Activated CD8-positive, alpha-beta memory T cell treated with anti-CD3 and anti-CD28 coated beads, Interleukin-2, amount 10 ng/mL, durations not matched to agents 7 days and 5 days (primary cell): ENCODE measurements around the gene TMEM254. TPM values are rescaled to one million over a fixed set of nuclear protein-coding genes. Genes with fewer than 3 reads are reported as not detected.
A peak's percentile ranks its signal among the peaks of the same experiment; 100 is the strongest.
"Not testable (repeated sequence)": the region's sequence is repeated elsewhere in the genome, so short reads cannot be mapped to it uniquely, and the experiment has no call there.

Source experiments
- ATAC-seq: fragments of 150-1000 bp; cut with Tn5 transposase; one replicate; pipeline ENCODE4 v1.10.0; 2021; ENCODE audit warnings: moderate library complexity
- CTCF ChIA-PET: fragments of 350-600 bp; sonication (Branson Sonifier 250); formaldehyde crosslinking; loops from one replicate; lab custom pipeline; 2021; ENCODE audit warnings: antibody characterized with exemption; lab: Charles Lee
- DNase-seq: peaks from one replicate; pipeline ENCODE4 v3.0.0-alpha.2; 2020
- H3K27ac Mint-ChIP-seq: one replicate; pipeline ENCODE4 v1.8.0; 2021; ENCODE audit warnings: mild to moderate bottlenecking, mixed read lengths
- H3K27me3 Mint-ChIP-seq: one replicate; pipeline ENCODE4 v1.8.0; 2021; ENCODE audit warnings: mixed read lengths
- H3K36me3 Mint-ChIP-seq: one replicate; pipeline ENCODE4 v1.8.0; 2021; ENCODE audit warnings: mild to moderate bottlenecking, mixed read lengths
- H3K4me1 Mint-ChIP-seq: one replicate; pipeline ENCODE4 v1.8.0; 2021; ENCODE audit warnings: mixed read lengths
- H3K4me3 Mint-ChIP-seq: one replicate; pipeline ENCODE4 v1.8.0; 2021; ENCODE audit warnings: mild to moderate bottlenecking, moderate library complexity, mixed read lengths
- H3K9me3 Mint-ChIP-seq: one replicate; pipeline ENCODE4 v1.8.0; 2022; ENCODE audit warnings: low read depth, mixed read lengths
- total RNA-seq, 2 experiments: library from RNA; stranded (reverse); gene quantifications; one replicate each; pipeline ENCODE4 v1.2.3, GENCODE V29; 2021

Gene TMEM254
- total RNA-seq, 2 experiments from 2014 or later, result 12.4 to 13.9 TPM

- no peaks in the 10 kb centered on the region for H3K36me3 Mint-ChIP-seq
- H3K4me1 Mint-ChIP-seq, result no peaks in the 10 kb centered on the region
- no peaks in the 10 kb centered on the region for H3K9me3 Mint-ChIP-seq
- CTCF ChIA-PET, result no interaction called here
- peaks cover 31% of the 10 kb centered on the region for H3K27me3 Mint-ChIP-seq
- DNase-seq (no peak), ATAC-seq (no peak)
- no peak overlapping the region for H3K4me3 Mint-ChIP-seq
- no peak overlapping the region for H3K27ac Mint-ChIP-seq
Measured at GRCh38 chr10:80122746-80123145, 44.3 kb downstream of the TMEM254 start.

DNA sequence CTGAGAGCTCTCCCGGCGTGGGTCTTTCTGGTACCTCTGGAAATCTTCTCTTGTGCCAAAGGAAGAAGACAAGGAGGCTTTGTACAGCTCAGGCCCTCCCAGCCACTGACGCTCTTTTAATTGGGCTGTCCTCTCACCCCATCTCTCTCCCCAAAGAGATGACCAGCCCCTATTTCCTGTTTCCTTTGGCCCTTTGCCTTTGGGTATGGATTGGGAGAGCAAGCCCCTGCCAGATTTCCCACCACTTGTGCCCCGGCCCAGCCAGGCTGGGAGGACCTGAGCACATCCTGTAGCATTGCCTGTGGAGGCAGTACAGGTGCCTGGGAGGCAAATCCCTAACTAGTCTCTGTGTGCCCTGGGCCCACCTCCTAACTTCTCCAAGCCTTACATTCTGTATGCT is 48.4 kb downstream of the TMEM254 start:
- H3K4me3 Mint-ChIP-seq, result no peak overlapping the region
- ATAC-seq (no peak), DNase-seq (no peak)
- H3K27me3 Mint-ChIP-seq, result peaks cover 21% of the 10 kb centered on the region
- no peaks in the 10 kb centered on the region for H3K9me3 Mint-ChIP-seq
- no peaks in the 10 kb centered on the region for H3K36me3 Mint-ChIP-seq
- CTCF ChIA-PET, result no interaction called here
- H3K4me1 Mint-ChIP-seq, result no peaks in the 10 kb centered on the region
- no peak overlapping the region for H3K27ac Mint-ChIP-seq

GRCh38 chr10:80131499-80131901 is 53.0 kb downstream of the TMEM254 start:
- DNase-seq, result no peak
- H3K27ac Mint-ChIP-seq, result no peak overlapping the region
- H3K4me3 Mint-ChIP-seq, result no peak overlapping the region
- H3K4me1 Mint-ChIP-seq, result peaks cover 4% of the 10 kb centered on the region
- no peak for ATAC-seq
- H3K9me3 Mint-ChIP-seq, result no peaks in the 10 kb centered on the region
- no peaks in the 10 kb centered on the region for H3K36me3 Mint-ChIP-seq
- CTCF ChIA-PET, result interaction anchor here (0.6 to 2.5 kb wide), 3 partner anchors 15 to 129 kb away, joined by 3 to 10 read pairs (median 3); no protein-coding TSS in a partner anchor
- H3K27me3 Mint-ChIP-seq, result peaks cover 37% of the 10 kb centered on the region

GRCh38 chr10:80132299-80133139 is 54.1 kb downstream of the TMEM254 start, which contains the start of gene PLAC9:
TSS of gene PLAC9 (plus strand) at chr10:80132730. CDS start at chr10:80132763, 33 bp downstream.
- H3K4me3 Mint-ChIP-seq, result no peak within 1 kb of the TSS
- ATAC-seq (peak; percentile 20), DNase-seq (no peak)
- H3K36me3 Mint-ChIP-seq, result no peaks in the 10 kb centered on the region
- H3K4me1 Mint-ChIP-seq, result peaks cover 4% of the 10 kb centered on the region
- CTCF ChIA-PET, result interaction anchor here (1.3 to 2.5 kb wide), 2 partner anchors 74 to 128 kb away, joined by 3 to 10 read pairs; no protein-coding TSS in a partner anchor
- H3K9me3 Mint-ChIP-seq, result no peaks in the 10 kb centered on the region
- peaks cover 37% of the 10 kb centered on the region for H3K27me3 Mint-ChIP-seq
- no peak within 1 kb of the TSS for H3K27ac Mint-ChIP-seq

DNA sequence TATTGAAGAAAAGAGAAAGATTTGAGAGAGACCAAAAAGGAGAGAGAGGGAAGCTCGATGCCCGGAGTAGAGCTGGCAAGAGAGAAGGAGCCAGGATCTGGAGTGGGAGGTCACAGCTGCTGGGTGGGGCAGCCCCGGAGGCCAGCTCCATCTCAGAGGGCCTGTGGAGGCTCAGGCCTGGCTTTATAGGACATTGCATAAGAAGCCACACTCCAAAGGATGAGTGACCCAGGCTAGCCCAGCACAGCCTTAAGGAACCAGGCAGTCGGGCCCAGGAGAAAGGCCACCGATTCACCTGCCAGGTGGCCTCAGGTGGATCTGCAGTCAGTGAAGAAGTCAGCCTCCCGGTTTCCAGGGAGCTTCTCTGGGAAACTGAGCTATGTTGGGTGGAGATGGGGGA is 54.7 kb downstream of the TMEM254 start:
- Mint-ChIP-seq H3K27me3 (peaks cover 37% of the 10 kb centered on the region), H3K36me3 (no peaks in the 10 kb centered on the region), H3K4me1 (peaks cover 4% of the 10 kb centered on the region), H3K27ac (no peak overlapping the region), H3K9me3 (no peaks in the 10 kb centered on the region), H3K4me3 (no peak overlapping the region)
- ATAC-seq (no peak), DNase-seq (no peak)
- CTCF ChIA-PET, result no interaction called here

DNA sequence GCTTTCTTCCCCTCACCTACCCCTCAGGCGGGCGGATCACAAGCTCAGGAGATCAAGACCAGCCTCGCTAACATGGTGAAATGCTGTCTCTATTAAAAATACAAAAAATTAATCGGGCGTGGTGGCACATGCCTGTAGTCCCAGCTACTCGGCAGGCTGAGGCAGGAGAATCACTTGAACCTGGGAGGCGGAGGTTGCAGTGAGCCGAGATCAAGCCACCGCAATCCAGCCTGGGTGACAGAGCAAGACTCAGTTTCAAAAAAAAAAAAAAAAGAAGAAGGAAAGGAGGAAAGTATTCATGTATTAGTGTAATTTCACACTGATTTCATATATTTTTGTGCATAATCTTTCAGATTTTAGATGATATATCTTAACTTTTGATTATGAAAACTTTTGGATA is 55.2 kb downstream of the TMEM254 start:
- not testable (repeated sequence) for ATAC-seq

GRCh38 chr10:80136134-80136571 is 57.7 kb downstream of the TMEM254 start:
- H3K4me3 Mint-ChIP-seq, result no peak overlapping the region
- ATAC-seq (no peak), DNase-seq (no peak)
- CTCF ChIA-PET, result no interaction called here
- H3K27me3 Mint-ChIP-seq, result peaks cover 37% of the 10 kb centered on the region
- H3K27ac Mint-ChIP-seq, result no peak overlapping the region
- H3K4me1 Mint-ChIP-seq, result peaks cover 4% of the 10 kb centered on the region
- H3K36me3 Mint-ChIP-seq, result no peaks in the 10 kb centered on the region
- H3K9me3 Mint-ChIP-seq, result no peaks in the 10 kb centered on the region

More for the DNA sequence above, 55.2 kb downstream of the TMEM254 start:
- H3K27me3 Mint-ChIP-seq, result peaks cover 37% of the 10 kb centered on the region
- H3K36me3 Mint-ChIP-seq, H3K4me3 Mint-ChIP-seq, H3K9me3 Mint-ChIP-seq, H3K27ac Mint-ChIP-seq, CTCF ChIA-PET, H3K4me1 Mint-ChIP-seq, DNase-seq: not testable (repeated sequence)

GRCh38 chr10:80137031-80137862 is 58.8 kb downstream of the TMEM254 start:
- H3K9me3 Mint-ChIP-seq, result no peaks in the 10 kb centered on the region
- H3K36me3 Mint-ChIP-seq, result no peaks in the 10 kb centered on the region
- CTCF ChIA-PET, result interaction anchor here (1.0 kb wide), 1 partner anchor 79 kb away, joined by 3 read pairs; no protein-coding TSS in a partner anchor
- DNase-seq, result no peak
- no peak overlapping the region for H3K27ac Mint-ChIP-seq
- H3K4me3 Mint-ChIP-seq, result no peak overlapping the region
- no peak for ATAC-seq
- H3K27me3 Mint-ChIP-seq, result peaks cover 26% of the 10 kb centered on the region
- peaks cover 4% of the 10 kb centered on the region for H3K4me1 Mint-ChIP-seq

DNA sequence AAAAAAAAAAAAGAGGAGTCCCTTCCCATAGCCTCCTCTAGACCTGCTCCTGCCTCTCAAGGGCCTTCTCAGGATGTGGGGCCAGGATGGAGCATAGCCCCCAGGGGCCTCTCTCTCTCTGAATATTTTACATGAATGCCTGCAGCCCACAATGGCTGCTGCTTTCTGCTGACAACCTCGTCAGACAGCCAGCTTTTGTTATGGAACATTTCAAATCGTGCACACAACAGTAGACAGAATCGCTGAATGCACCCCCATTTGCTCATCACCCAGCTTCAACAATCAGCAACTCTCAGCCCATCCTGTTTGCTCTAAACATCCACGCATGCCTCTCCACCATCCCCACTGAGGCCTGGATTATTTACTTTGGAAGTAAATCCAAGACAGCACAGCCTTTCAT is 59.5 kb downstream of the TMEM254 start:
- Mint-ChIP-seq H3K9me3 (no peaks in the 10 kb centered on the region), H3K4me1 (peaks cover 1% of the 10 kb centered on the region), H3K36me3 (no peaks in the 10 kb centered on the region), H3K27me3 (peaks cover 22% of the 10 kb centered on the region), H3K27ac (no peak overlapping the region), H3K4me3 (no peak overlapping the region)
- CTCF ChIA-PET, result interaction anchor here (1.0 kb wide), 1 partner anchor 79 kb away, joined by 3 read pairs; no protein-coding TSS in a partner anchor
- DNase-seq, result no peak
- no peak for ATAC-seq

- Mint-ChIP-seq H3K27me3 (peaks cover 11% of the 10 kb centered on the region), H3K4me3 (no peak overlapping the region), H3K9me3 (no peaks in the 10 kb centered on the region), H3K36me3 (no peaks in the 10 kb centered on the region), H3K27ac (no peak overlapping the region), H3K4me1 (peaks cover 6% of the 10 kb centered on the region)
- DNase-seq, result no peak
- CTCF ChIA-PET, result no interaction called here
- ATAC-seq, result no peak
Measured at GRCh38 chr10:80139265-80139664, 60.8 kb downstream of the TMEM254 start.

GRCh38 chr10:80140251-80140650 is 61.8 kb downstream of the TMEM254 start:
- ATAC-seq, result no peak

DNA sequence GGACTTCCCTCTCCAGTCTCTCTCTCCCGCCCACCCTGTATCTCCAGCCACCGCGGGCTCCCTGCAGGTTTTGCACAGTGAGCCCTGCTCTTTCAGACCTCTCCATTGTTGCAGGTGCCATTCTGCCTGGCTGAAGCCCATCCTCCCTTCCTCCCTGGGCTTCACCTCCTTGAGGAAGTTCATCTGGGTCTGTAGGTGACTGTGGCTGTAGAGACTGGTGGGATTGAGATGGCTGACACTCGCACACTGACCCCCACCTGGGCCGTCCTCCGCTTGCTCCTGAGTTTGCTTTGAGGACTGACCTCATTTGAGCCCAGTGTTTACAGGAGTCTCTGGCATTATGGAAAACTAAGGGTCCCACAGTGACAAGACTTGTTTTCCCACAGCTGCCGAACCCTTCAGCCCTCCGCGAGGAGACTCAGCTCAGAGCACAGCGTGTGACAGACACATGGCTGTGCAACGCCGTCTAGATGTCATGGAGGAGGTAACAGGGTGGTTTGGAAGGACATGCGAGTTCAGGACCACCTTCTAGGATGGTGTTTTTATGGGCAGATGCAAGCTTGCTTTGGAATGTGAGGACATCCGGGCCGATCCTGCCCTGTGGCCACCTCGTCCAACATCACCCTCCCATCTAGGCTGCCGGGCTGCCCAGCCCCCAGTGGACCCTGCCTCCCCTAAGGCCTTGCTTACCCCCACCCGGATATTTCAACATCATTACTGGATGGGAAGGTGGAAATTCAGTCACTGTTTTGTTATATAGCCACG is 63.4 kb downstream of the TMEM254 start:
- Mint-ChIP-seq H3K27me3 (peaks cover 6% of the 10 kb centered on the region), H3K4me3 (no peak overlapping the region), H3K36me3 (no peaks in the 10 kb centered on the region), H3K27ac (no peak overlapping the region), H3K4me1 (peaks cover 21% of the 10 kb centered on the region), H3K9me3 (no peaks in the 10 kb centered on the region)
- CTCF ChIA-PET, result interaction anchor here (2.0 to 6.3 kb wide), 3 partner anchors 78 to 119 kb away, joined by 4 to 137 read pairs (median 43); no protein-coding TSS in a partner anchor
- no peak for ATAC-seq
- no peak for DNase-seq

More at GRCh38 chr10:80140251-80140650, 61.8 kb downstream of the TMEM254 start:
- Mint-ChIP-seq H3K27me3 (peaks cover 6% of the 10 kb centered on the region), H3K4me1 (peaks cover 15% of the 10 kb centered on the region), H3K36me3 (no peaks in the 10 kb centered on the region), H3K27ac (no peak overlapping the region), H3K9me3 (no peaks in the 10 kb centered on the region), H3K4me3 (no peak overlapping the region)
- CTCF ChIA-PET, result interaction anchor here (2.0 to 6.3 kb wide), 2 partner anchors 80 to 120 kb away, joined by 4 to 137 read pairs; no protein-coding TSS in a partner anchor
- DNase-seq, result no peak
